ENCODE data around the gene CHRNE.

The CHRNE gene

DNA sequence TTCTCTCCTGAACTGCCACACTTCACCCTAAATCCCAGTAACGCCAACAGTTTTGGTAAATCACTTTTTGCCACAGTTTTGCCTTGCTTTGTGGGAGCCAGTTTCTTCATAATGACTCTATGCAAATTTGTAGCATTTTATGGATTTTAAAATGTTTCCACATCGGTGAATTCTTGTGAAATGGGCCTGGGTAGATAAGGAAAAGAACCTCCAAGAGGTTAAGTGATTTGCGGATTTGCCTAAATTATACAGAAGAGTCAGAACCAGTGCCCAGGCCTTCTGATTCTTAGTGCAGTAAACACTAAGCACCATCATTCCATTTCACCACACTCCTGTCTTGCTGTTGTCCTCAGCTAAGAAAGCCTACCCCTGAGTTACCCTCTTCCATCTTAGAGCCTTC lies 51.8 kb downstream of the CHRNE start:
- TF ChIP-seq, protein P1, sequence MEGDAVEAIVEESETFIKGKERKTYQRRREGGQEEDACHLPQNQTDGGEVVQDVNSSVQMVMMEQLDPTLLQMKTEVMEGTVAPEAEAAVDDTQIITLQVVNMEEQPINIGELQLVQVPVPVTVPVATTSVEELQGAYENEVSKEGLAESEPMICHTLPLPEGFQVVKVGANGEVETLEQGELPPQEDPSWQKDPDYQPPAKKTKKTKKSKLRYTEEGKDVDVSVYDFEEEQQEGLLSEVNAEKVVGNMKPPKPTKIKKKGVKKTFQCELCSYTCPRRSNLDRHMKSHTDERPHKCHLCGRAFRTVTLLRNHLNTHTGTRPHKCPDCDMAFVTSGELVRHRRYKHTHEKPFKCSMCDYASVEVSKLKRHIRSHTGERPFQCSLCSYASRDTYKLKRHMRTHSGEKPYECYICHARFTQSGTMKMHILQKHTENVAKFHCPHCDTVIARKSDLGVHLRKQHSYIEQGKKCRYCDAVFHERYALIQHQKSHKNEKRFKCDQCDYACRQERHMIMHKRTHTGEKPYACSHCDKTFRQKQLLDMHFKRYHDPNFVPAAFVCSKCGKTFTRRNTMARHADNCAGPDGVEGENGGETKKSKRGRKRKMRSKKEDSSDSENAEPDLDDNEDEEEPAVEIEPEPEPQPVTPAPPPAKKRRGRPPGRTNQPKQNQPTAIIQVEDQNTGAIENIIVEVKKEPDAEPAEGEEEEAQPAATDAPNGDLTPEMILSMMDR (IDR thresholded peaks at IDR 0.05; ENCODE audit: insufficient read depth, low read depth, low read length, missing control alignments) = no peak
- no peak for DNase-seq (ENCODE audit: low read depth)

DNA sequence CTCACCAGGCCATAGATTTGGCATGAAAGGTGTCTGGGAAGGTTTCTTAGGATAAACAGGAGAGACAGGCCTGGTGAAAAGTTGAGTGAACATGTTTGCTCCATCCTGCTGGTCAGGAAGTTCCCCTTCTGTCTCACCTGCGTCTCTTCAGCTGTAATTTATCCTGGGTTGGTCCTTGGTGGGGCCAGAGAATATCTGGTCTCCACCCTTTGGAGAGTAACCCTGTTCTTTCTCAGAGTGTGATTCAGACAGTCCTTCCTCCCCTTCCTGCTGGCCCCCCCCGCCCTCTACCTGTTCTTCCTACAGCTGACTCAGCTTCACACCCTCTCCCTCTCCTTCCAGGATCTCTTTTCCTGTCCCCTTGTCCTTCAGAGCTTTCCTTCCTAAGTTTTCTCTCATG lies 52.7 kb downstream of the CHRNE start:
- DNase-seq (ENCODE audit: low read depth) = peak; percentile 96
- TF ChIP-seq, protein P1 (IDR thresholded peaks at IDR 0.05; ENCODE audit: insufficient read depth, low read depth, low read length, missing control alignments) = no peak
- no peak overlapping the region for H3K4me3 ChIP-seq (ENCODE audit: low read length)

More for the DNA sequence above, 51.8 kb downstream of the CHRNE start:
- H3K4me3 ChIP-seq (ENCODE audit: low read length) = no peak overlapping the region

DNA sequence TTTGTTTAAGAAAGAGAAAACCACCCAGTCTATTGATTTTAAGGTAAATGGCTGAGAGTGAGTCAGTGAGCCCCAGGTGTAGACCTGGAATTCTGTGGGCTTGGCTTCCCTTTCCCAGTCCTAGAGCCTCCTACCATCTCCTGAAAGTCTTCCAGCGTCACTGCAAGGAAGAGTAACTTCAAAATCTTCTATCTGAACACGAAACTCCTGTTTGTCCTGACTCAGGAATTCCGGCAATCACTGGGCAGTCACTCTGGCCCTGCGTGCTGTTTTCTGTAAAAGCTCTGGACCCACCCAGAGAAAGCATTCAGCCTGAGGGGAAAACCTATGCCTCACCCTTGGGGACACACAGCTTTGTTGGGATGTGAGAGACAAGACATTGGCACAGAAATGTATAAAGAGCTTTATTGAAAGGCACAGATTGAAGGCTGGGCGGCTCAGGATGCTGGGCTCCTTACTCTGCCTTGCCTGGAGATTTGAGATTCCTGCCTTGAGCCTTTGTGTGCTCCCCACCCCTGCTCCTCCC lies 53.8 kb downstream of the CHRNE start:
- TF ChIP-seq, protein P1 (IDR thresholded peaks at IDR 0.05; ENCODE audit: insufficient read depth, low read depth, low read length, missing control alignments) = no peak
- DNase-seq (ENCODE audit: low read depth) = peak; percentile 96

More for the DNA sequence above, 53.8 kb downstream of the CHRNE start:
- no peak overlapping the region for H3K4me3 ChIP-seq (ENCODE audit: low read length)

Data from epithelial cell of esophagus (primary cell).